ENCODE measurements around the gene ROR2. TPM values are rescaled to one million over a fixed set of nuclear protein-coding genes. Genes with fewer than 3 reads are reported as not detected.
A peak's percentile ranks its signal among the peaks of the same experiment; 100 is the strongest.

Gene ROR2
- total and polyA plus RNA-seq, 3 experiments from 2014 or later: 2.0 TPM; not detected in 2

- H3K4me3 Mint-ChIP-seq: no peak overlapping the region
- no peak for DNase-seq
- peaks cover 9 to 33% of the 10 kb centered on the region in 2 donors for H3K27me3 Mint-ChIP-seq
- Histone ChIP-seq H3K9me3 (ENCODE audit: low read length) (no peaks in the 10 kb centered on the region), H3K27ac (ENCODE audit: low read depth, low read length) (no peak overlapping the region), H3K36me3 (ENCODE audit: insufficient read depth, low read length) (no peaks in the 10 kb centered on the region), H3K4me3 (ENCODE audit: low read length) (no peak overlapping the region), H3K4me1 (ENCODE audit: insufficient read depth, low read length) (peaks cover 6% of the 10 kb centered on the region), H3K27me3 (ENCODE audit: insufficient read depth, low read length, poor library complexity, severe bottlenecking) (no peaks in the 10 kb centered on the region)
- peaks cover 23 to 27% (median 26%) of the 10 kb centered on the region in 3 donors for H3K4me1 Mint-ChIP-seq
- peaks cover 3 to 12% (median 9%) of the 10 kb centered on the region in 5 donors for H3K9me3 Mint-ChIP-seq
- ChIA-PET POLR2A (no interaction called here), CTCF (no interaction called here)
- H3K27ac Mint-ChIP-seq: peak overlapping the region in 1 of 8 donors; percentile 12
- H3K36me3 Mint-ChIP-seq: peaks cover 0 to 22% (median 0%) of the 10 kb centered on the region in 3 donors
Measured at GRCh38 chr9:91783411-91783810, 166.6 kb downstream of the ROR2 start.

- Histone ChIP-seq H3K9me3 (ENCODE audit: low read length) (no peaks in the 10 kb centered on the region), H3K27me3 (ENCODE audit: insufficient read depth, low read length, poor library complexity, severe bottlenecking) (no peaks in the 10 kb centered on the region), H3K4me3 (ENCODE audit: low read length) (no peak overlapping the region), H3K4me1 (ENCODE audit: insufficient read depth, low read length) (peaks cover 6% of the 10 kb centered on the region), H3K27ac (ENCODE audit: low read depth, low read length) (no peak overlapping the region), H3K36me3 (ENCODE audit: insufficient read depth, low read length) (no peaks in the 10 kb centered on the region)
- Mint-ChIP-seq H3K4me1 (peaks cover 23 to 27% (median 26%) of the 10 kb centered on the region in 3 donors), H3K9me3 (peaks cover 2 to 5% (median 3%) of the 10 kb centered on the region in 5 donors), H3K27me3 (peaks cover 8 to 32% of the 10 kb centered on the region in 2 donors), H3K36me3 (peaks cover 0 to 16% (median 0%) of the 10 kb centered on the region in 3 donors), H3K4me3 (peak overlapping the region in 1 of 7 donors; percentile 51), H3K27ac (peak overlapping the region in 4 of 8 donors; percentile 7 to 79 (median 38))
- ChIA-PET CTCF (no interaction called here), POLR2A (no interaction called here)
- peak in 1 of 5 donors; percentile 14 for DNase-seq
Measured at GRCh38 chr9:91782708-91783214, 167.3 kb downstream of the ROR2 start.

GRCh38 chr9:91781906-91782305, 168.1 kb downstream of the ROR2 start:
- peaks cover 26 to 30% (median 29%) of the 10 kb centered on the region in 3 donors for H3K4me1 Mint-ChIP-seq
- CTCF ChIA-PET: no interaction called here
- H3K36me3 Mint-ChIP-seq: peaks cover 0 to 13% (median 0%) of the 10 kb centered on the region in 3 donors

GRCh38 chr9:91781116-91781515, 168.9 kb downstream of the ROR2 start:
- Mint-ChIP-seq H3K27me3 (peaks cover 7 to 42% of the 10 kb centered on the region in 2 donors), H3K4me3 (no peak overlapping the region), H3K4me1 (peaks cover 32 to 34% (median 34%) of the 10 kb centered on the region in 3 donors), H3K27ac (no peak overlapping the region), H3K9me3 (no peaks in the 10 kb centered on the region), H3K36me3 (peaks cover 0 to 7% (median 0%) of the 10 kb centered on the region in 3 donors)
- ChIA-PET POLR2A (no interaction called here), CTCF (no interaction called here)
- no peak for DNase-seq
- no peak overlapping the region for H3K27ac ChIP-seq (ENCODE audit: low read depth, low read length)
- no peaks in the 10 kb centered on the region for H3K27me3 ChIP-seq (ENCODE audit: insufficient read depth, low read length, poor library complexity, severe bottlenecking)
- H3K36me3 ChIP-seq (ENCODE audit: insufficient read depth, low read length): no peaks in the 10 kb centered on the region
- peaks cover 6% of the 10 kb centered on the region for H3K4me1 ChIP-seq (ENCODE audit: insufficient read depth, low read length)
- H3K4me3 ChIP-seq (ENCODE audit: low read length): no peak overlapping the region
- H3K9me3 ChIP-seq (ENCODE audit: low read length): no peaks in the 10 kb centered on the region

More at GRCh38 chr9:91781906-91782305, 168.1 kb downstream of the ROR2 start:
- Histone ChIP-seq H3K27ac (ENCODE audit: low read depth, low read length) (no peak overlapping the region), H3K27me3 (ENCODE audit: insufficient read depth, low read length, poor library complexity, severe bottlenecking) (no peaks in the 10 kb centered on the region), H3K9me3 (ENCODE audit: low read length) (no peaks in the 10 kb centered on the region), H3K36me3 (ENCODE audit: insufficient read depth, low read length) (no peaks in the 10 kb centered on the region), H3K4me1 (ENCODE audit: insufficient read depth, low read length) (peaks cover 6% of the 10 kb centered on the region), H3K4me3 (ENCODE audit: low read length) (no peak overlapping the region)
- POLR2A ChIA-PET: interaction anchor here (0.6 kb wide), 1 partner anchor 1056 kb away, joined by 3 read pairs; no protein-coding TSS in a partner anchor
- Mint-ChIP-seq H3K9me3 (peaks cover 0 to 4% (median 0%) of the 10 kb centered on the region in 5 donors), H3K27ac (peak overlapping the region in 2 of 8 donors; percentile 7 to 29), H3K27me3 (peaks cover 7 to 39% of the 10 kb centered on the region in 2 donors), H3K4me3 (no peak overlapping the region)
- no peak for DNase-seq

- Mint-ChIP-seq H3K27me3 (peaks cover 8 to 39% of the 10 kb centered on the region in 2 donors), H3K9me3 (no peaks in the 10 kb centered on the region), H3K27ac (no peak overlapping the region), H3K4me1 (peaks cover 17 to 22% (median 21%) of the 10 kb centered on the region in 3 donors), H3K4me3 (no peak overlapping the region), H3K36me3 (no peaks in the 10 kb centered on the region)
- Histone ChIP-seq H3K27me3 (ENCODE audit: insufficient read depth, low read length, poor library complexity, severe bottlenecking) (no peaks in the 10 kb centered on the region), H3K27ac (ENCODE audit: low read depth, low read length) (no peak overlapping the region), H3K4me3 (ENCODE audit: low read length) (no peak overlapping the region), H3K9me3 (ENCODE audit: low read length) (no peaks in the 10 kb centered on the region), H3K4me1 (ENCODE audit: insufficient read depth, low read length) (peaks cover 6% of the 10 kb centered on the region), H3K36me3 (ENCODE audit: insufficient read depth, low read length) (no peaks in the 10 kb centered on the region)
- CTCF ChIA-PET: no interaction called here
- no peak for DNase-seq
- POLR2A ChIA-PET: no interaction called here
Measured at GRCh38 chr9:91778031-91778430, 172.0 kb downstream of the ROR2 start.

- H3K9me3 ChIP-seq (ENCODE audit: low read length): no peaks in the 10 kb centered on the region
- peaks cover 8 to 40% of the 10 kb centered on the region in 2 donors for H3K27me3 Mint-ChIP-seq
Measured at GRCh38 chr9:91777292-91777830, 172.7 kb downstream of the ROR2 start.

GRCh38 chr9:91776409-91777291, 173.4 kb downstream of the ROR2 start:
- Mint-ChIP-seq H3K27me3 (peaks cover 8 to 40% of the 10 kb centered on the region in 2 donors), H3K36me3 (no peaks in the 10 kb centered on the region), H3K27ac (no peak overlapping the region), H3K4me3 (no peak overlapping the region), H3K9me3 (no peaks in the 10 kb centered on the region), H3K4me1 (peaks cover 8 to 13% (median 12%) of the 10 kb centered on the region in 3 donors)
- no peaks in the 10 kb centered on the region for H3K9me3 ChIP-seq (ENCODE audit: low read length)
- DNase-seq: no peak
- CTCF ChIA-PET: no interaction called here
- no peaks in the 10 kb centered on the region for H3K27me3 ChIP-seq (ENCODE audit: insufficient read depth, low read length, poor library complexity, severe bottlenecking)
- no peak overlapping the region for H3K27ac ChIP-seq (ENCODE audit: low read depth, low read length)
- POLR2A ChIA-PET: no interaction called here
- H3K4me3 ChIP-seq (ENCODE audit: low read length): no peak overlapping the region
- H3K4me1 ChIP-seq (ENCODE audit: insufficient read depth, low read length): no peaks in the 10 kb centered on the region
- H3K36me3 ChIP-seq (ENCODE audit: insufficient read depth, low read length): no peaks in the 10 kb centered on the region

More at GRCh38 chr9:91777292-91777830, 172.7 kb downstream of the ROR2 start:
- Histone ChIP-seq H3K36me3 (ENCODE audit: insufficient read depth, low read length) (no peaks in the 10 kb centered on the region), H3K27ac (ENCODE audit: low read depth, low read length) (no peak overlapping the region), H3K4me1 (ENCODE audit: insufficient read depth, low read length) (no peaks in the 10 kb centered on the region), H3K27me3 (ENCODE audit: insufficient read depth, low read length, poor library complexity, severe bottlenecking) (no peaks in the 10 kb centered on the region), H3K4me3 (ENCODE audit: low read length) (no peak overlapping the region)
- POLR2A ChIA-PET: no interaction called here
- no peak overlapping the region for H3K27ac Mint-ChIP-seq
- no peaks in the 10 kb centered on the region for H3K9me3 Mint-ChIP-seq
- no peaks in the 10 kb centered on the region for H3K36me3 Mint-ChIP-seq
- DNase-seq: no peak
- CTCF ChIA-PET: no interaction called here
- peaks cover 11 to 16% (median 15%) of the 10 kb centered on the region in 3 donors for H3K4me1 Mint-ChIP-seq
- H3K4me3 Mint-ChIP-seq: no peak overlapping the region

GRCh38 chr9:91775708-91776028, 174.4 kb downstream of the ROR2 start:
- ChIA-PET POLR2A (no interaction called here), CTCF (interaction anchor here (0.7 kb wide), 1 partner anchor 90 kb away, joined by 3 read pairs; no protein-coding TSS in a partner anchor)
- Mint-ChIP-seq H3K4me1 (peaks cover 8 to 13% (median 12%) of the 10 kb centered on the region in 3 donors), H3K9me3 (no peaks in the 10 kb centered on the region), H3K36me3 (no peaks in the 10 kb centered on the region), H3K4me3 (no peak overlapping the region), H3K27ac (no peak overlapping the region), H3K27me3 (peaks cover 11 to 40% of the 10 kb centered on the region in 2 donors)
- no peaks in the 10 kb centered on the region for H3K36me3 ChIP-seq (ENCODE audit: insufficient read depth, low read length)
- no peaks in the 10 kb centered on the region for H3K9me3 ChIP-seq (ENCODE audit: low read length)
- no peak overlapping the region for H3K4me3 ChIP-seq (ENCODE audit: low read length)
- H3K27me3 ChIP-seq (ENCODE audit: insufficient read depth, low read length, poor library complexity, severe bottlenecking): no peaks in the 10 kb centered on the region
- H3K4me1 ChIP-seq (ENCODE audit: insufficient read depth, low read length): no peaks in the 10 kb centered on the region
- no peak overlapping the region for H3K27ac ChIP-seq (ENCODE audit: low read depth, low read length)
- DNase-seq: no peak

Data from CD8-positive, alpha-beta memory T cell (primary cell).